Frontal cortex (tissue), 4 donors: Measurements from ENCODE around the gene CACNG6. TPM values are rescaled to one million over a fixed set of nuclear protein-coding genes. Genes with fewer than 3 reads are reported as not detected.

Experiments
- DNase-seq, 2 donors: peaks; one replicate each; pipeline ENCODE4 v3.0.0; 2012; ENCODE audit warnings: low spot score in 2 of 2
- FAIRE-seq: peaks from 2 replicates; lab custom pipeline; 2012; peaks lifted over from hg19 to GRCh38; lab: Jason Lieb, UNC
- total RNA-seq: library from RNA; depleted of rRNA; stranded (reverse); fragments of >200 nt; gene quantifications from one replicate; pipeline ENCODE4 v1.2.3, GENCODE V29; 2014
- donor health status: control.
- donor health status: control.
- donor health status: control.

CACNG6 gene
- total RNA-seq, 1 donor from 2014 or later, result under 0.01 TPM

GRCh38 chr19:53965091-53965490 lies 26.3 kb upstream of the CACNG6 start:
- FAIRE-seq, result no peak

GRCh38 chr19:53966931-53967330 lies 24.5 kb upstream of the CACNG6 start:
- FAIRE-seq, result no peak
- no peak for DNase-seq

More at GRCh38 chr19:53965091-53965490, 26.3 kb upstream of the CACNG6 start:
- DNase-seq, result no peak

GRCh38 chr19:53969366-53969765 lies 22.1 kb upstream of the CACNG6 start:
- FAIRE-seq (no peak), DNase-seq (no peak)

GRCh38 chr19:53971673-53972072 lies 19.8 kb upstream of the CACNG6 start:
- DNase-seq (no peak), FAIRE-seq (no peak)

GRCh38 chr19:53977429-53977990 lies 13.9 kb upstream of the CACNG6 start:
- DNase-seq (peak; percentile 81 to 85), FAIRE-seq (no peak)

GRCh38 chr19:53977991-53978731 lies 13.3 kb upstream of the CACNG6 start:
- DNase-seq (peak; percentile 70 to 76), FAIRE-seq (no peak)

GRCh38 chr19:53978975-53979801 lies 12.2 kb upstream of the CACNG6 start:
- FAIRE-seq (no peak), DNase-seq (no peak)

- DNase-seq (no peak), FAIRE-seq (no peak)
Measured at GRCh38 chr19:53980539-53981375, 10.7 kb upstream of the CACNG6 start.

GRCh38 chr19:53981376-53981951 lies 10.0 kb upstream of the CACNG6 start:
- FAIRE-seq (no peak), DNase-seq (no peak)

GRCh38 chr19:53982001-53982451 lies 9.4 kb upstream of the CACNG6 start:
- DNase-seq (peak; percentile 53 to 59), FAIRE-seq (no peak)

GRCh38 chr19:53982611-53983010 lies 8.8 kb upstream of the CACNG6 start:
- peak; percentile 56 to 70 for DNase-seq

GRCh38 chr19:53983457-53984289 lies 7.8 kb upstream of the CACNG6 start:
- FAIRE-seq, result no peak
- no peak for DNase-seq

More at GRCh38 chr19:53982611-53983010, 8.8 kb upstream of the CACNG6 start:
- no peak for FAIRE-seq

GRCh38 chr19:53985863-53986262 lies 5.6 kb upstream of the CACNG6 start:
- DNase-seq (no peak), FAIRE-seq (no peak)

- no peak for DNase-seq
- FAIRE-seq, result no peak
Measured at GRCh38 chr19:53988981-53989380, 2.5 kb upstream of the CACNG6 start.

GRCh38 chr19:53989600-53990533 lies 1.6 kb upstream of the CACNG6 start:
- FAIRE-seq (no peak), DNase-seq (no peak)

GRCh38 chr19:53992211-53992610 lies 774 bp downstream of the CACNG6 start:
- no peak for FAIRE-seq
- no peak for DNase-seq

- DNase-seq, result no peak
- FAIRE-seq, result no peak
Measured at GRCh38 chr19:53992815-53993214, 1.4 kb downstream of the CACNG6 start.
